PFSK-1 (cell line): ENCODE measurements around the gene AJUBA.

Experiments
- FOXP2 ChIP-seq: optimal IDR thresholded peaks from 2 replicates; pipeline ENCODE3; 2011; ENCODE audit warnings: borderline replicate concordance, control low read depth, inconsistent platforms; ENCODE audit not compliant: insufficient read depth; ENCODE audit errors: extremely low read length, extremely low read depth
- POLR2AphosphoS5 ChIP-seq: IDR thresholded peaks from 2 replicates; pipeline ENCODE4 v1.6.1; 2012; ENCODE audit warnings: low read depth, mild to moderate bottlenecking, control low read depth, low read length, moderate library complexity
- SIN3A ChIP-seq: IDR thresholded peaks from 2 replicates; pipeline ENCODE4 v1.6.1; 2012; ENCODE audit warnings: mild to moderate bottlenecking, low read length, moderate library complexity, borderline replicate concordance; ENCODE audit not compliant: insufficient read depth
- TAF1 ChIP-seq: IDR thresholded peaks from 2 replicates; pipeline ENCODE4 v1.6.1; 2012; ENCODE audit warnings: low read length, control low read depth, borderline replicate concordance; ENCODE audit not compliant: insufficient read depth
- TF ChIP-seq, protein P1 (sequence below), 2 experiments: IDR thresholded peaks; 2 replicates each; pipeline versions ENCODE4 v1.6.1 to v1.8.0; 2011 to 2012; ENCODE audit warnings: low read depth in 2 of 2, low read length in 2 of 2, control low read depth in 1 of 2, inconsistent platforms in 1 of 2, mild to moderate bottlenecking in 1 of 2, moderate library complexity in 1 of 2; ENCODE audit not compliant: insufficient read depth in 1 of 2

AJUBA gene

DNA sequence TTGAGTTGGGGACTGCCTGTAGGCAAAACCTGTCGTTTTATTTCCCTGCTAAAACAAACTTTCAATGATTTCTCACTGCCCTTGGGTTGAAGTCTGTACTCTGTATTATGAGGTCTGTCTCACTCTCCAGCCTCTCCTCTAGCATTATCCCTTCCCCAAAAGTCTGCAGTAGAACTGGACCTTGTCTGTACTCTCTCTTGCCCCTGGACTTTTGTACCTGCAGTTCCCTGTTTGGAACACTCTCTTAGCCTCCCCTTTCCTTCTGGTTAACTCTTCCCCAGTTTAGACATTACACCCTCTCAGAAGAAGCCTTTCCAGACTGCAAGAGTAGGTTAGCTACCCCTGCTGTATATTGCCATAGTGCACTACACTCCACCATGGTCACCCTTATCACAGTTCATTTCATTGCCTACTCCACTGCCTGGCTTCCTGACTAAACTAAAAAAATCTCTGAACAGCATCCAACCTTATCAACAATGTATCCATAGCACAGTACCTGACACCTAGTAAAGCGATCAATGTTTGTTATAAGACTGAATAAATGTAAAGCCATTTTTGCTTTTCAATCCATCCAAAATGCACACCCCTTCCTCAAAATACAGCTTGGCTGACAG is 3.6 kb upstream of the AJUBA start:
- TF ChIP-seq POLR2AphosphoS5: no peak
- TF ChIP-seq SIN3A: no peak
- no peak for TF ChIP-seq TAF1
- TF ChIP-seq FOXP2: no peak
- TF ChIP-seq, protein P1, sequence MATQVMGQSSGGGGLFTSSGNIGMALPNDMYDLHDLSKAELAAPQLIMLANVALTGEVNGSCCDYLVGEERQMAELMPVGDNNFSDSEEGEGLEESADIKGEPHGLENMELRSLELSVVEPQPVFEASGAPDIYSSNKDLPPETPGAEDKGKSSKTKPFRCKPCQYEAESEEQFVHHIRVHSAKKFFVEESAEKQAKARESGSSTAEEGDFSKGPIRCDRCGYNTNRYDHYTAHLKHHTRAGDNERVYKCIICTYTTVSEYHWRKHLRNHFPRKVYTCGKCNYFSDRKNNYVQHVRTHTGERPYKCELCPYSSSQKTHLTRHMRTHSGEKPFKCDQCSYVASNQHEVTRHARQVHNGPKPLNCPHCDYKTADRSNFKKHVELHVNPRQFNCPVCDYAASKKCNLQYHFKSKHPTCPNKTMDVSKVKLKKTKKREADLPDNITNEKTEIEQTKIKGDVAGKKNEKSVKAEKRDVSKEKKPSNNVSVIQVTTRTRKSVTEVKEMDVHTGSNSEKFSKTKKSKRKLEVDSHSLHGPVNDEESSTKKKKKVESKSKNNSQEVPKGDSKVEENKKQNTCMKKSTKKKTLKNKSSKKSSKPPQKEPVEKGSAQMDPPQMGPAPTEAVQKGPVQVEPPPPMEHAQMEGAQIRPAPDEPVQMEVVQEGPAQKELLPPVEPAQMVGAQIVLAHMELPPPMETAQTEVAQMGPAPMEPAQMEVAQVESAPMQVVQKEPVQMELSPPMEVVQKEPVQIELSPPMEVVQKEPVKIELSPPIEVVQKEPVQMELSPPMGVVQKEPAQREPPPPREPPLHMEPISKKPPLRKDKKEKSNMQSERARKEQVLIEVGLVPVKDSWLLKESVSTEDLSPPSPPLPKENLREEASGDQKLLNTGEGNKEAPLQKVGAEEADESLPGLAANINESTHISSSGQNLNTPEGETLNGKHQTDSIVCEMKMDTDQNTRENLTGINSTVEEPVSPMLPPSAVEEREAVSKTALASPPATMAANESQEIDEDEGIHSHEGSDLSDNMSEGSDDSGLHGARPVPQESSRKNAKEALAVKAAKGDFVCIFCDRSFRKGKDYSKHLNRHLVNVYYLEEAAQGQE (IDR thresholded peaks at IDR 0.05; ENCODE audit: insufficient read depth in 1 of 2, low read depth in 2 of 2, low read length in 2 of 2): no peak

DNA sequence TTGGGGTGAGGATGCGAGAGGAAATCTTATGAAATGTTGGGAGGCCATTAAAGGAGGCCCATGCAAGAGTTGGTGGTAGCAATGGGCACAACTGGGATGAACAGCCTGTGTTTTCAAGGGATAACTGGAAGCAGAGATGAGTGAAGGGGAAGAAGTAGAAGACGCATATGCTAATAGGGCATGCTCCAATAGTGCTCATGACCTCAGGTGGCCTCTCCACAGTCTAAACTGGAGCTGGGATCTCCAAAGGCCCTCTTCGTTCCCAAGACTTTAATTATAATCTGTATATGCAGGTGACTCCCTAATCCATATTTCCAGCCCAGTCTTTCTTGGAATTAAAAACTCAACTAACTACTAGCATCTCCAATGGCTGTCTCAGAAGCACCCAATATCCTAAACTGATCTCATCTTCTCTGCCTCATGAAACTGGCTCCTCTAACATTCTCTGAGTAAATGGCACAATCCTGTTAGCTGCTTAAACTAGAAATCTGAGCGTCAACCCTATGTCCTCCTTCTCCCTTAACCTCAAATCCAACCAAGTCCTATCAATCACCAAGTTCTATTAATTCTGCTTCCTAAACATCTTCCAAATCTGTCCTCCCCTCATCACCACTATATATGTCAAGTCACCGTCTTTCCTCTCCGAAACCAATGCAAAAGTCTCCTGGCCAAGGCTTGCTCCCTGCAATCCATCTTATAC is 2.8 kb upstream of the AJUBA start:
- TF ChIP-seq TAF1 (no peak), FOXP2 (no peak), POLR2AphosphoS5 (no peak), SIN3A (no peak)
- TF ChIP-seq, protein P1 (IDR thresholded peaks at IDR 0.05; ENCODE audit: insufficient read depth in 1 of 2, low read depth in 2 of 2, low read length in 2 of 2): no peak

DNA sequence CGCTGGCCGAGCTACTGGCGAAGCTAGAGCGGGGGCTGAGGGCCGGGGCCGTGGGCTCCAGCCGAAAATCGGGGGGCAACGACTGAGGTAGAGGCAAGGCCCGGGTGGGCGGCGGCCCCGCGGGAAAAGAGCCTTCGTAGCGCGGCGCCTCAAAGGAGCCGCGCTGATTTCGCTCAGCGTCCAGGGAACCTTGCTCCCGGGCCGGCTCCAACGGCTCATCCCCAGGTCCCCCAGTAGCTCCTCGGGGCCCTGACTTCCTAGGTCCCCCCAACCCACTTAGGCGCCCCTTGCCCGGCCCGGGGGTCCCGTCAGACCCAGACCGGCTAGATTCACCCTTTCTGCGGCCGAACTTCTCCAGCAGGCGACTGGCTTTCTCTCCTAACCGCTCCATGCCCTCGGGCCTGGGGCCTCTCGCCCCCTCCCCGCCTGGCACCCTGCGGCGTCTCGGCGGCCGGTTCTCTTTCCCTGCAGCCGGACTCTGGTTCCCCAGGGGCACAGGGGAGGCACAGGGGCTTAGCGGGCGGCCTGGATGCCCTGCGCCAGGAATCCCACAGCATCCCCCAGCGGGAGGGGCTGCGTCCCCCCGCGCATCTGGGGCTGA is 375 bp downstream of the AJUBA start:
- TF ChIP-seq SIN3A (no peak), POLR2AphosphoS5 (no peak)

DNA sequence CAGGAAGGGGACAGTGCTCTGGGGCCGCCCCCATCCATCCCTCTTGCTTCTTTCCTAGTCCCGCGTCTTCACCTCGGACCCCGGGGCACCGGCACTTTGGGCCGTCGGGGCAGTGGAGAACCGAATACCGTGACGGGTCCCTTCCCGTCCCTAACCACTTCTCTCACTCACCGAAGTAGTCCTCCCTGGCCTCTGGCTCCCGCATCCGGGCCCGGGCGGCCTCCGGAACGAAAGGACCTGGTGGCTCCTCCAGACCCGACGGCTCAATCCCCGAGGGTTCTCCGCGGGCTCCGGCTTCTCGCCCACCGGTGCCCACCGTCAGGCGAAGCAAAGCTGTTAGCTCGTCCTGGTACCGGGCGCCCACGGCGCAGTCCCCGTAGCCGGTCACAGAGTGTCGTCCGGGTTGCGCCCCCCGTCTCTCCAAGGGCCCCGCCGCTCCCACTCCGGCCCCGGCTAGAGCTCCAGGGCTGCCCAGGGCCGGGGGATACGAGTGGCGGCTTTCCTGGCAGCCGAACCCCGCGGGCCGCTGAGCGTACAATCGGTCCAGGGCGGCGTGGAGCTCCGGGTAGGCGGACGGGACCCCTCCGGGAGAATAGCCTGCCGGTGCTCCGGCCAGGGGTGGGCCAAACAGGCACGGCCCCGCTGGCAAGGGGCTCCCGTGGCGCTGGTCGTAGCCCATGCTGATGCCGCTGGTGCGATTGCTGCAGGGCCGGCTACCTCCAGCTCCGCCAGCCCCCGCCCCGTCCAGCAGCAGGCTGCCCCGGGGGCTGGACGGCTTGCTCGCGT is 1.1 kb downstream of the AJUBA start:
- no peak for TF ChIP-seq SIN3A
- no peak for TF ChIP-seq TAF1
- no peak for TF ChIP-seq FOXP2

DNA sequence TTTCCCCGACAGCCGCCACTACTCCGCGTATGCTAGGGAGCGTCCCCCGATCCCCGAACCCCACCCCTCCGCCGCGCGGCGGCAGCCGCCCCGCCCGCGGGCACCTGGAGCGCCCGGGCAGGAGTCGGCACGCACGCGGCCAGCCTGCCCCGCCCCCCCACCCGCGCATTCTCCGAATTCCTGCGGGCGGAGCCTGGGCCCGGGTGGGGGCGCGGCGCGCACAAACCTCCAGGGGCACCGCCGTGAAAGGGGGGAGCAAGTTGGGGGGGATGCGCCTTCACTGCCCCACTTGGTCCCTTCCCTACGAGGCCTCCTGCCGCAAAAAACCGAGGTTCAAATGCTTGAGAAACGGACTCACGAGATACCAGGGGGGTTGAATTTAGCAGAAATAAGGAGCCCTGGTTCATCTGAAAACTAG is 1.7 kb downstream of the AJUBA start:
- TF ChIP-seq FOXP2 (no peak), TAF1 (no peak), POLR2AphosphoS5 (no peak)
- TF ChIP-seq, protein P1 (IDR thresholded peaks at IDR 0.05; ENCODE audit: insufficient read depth in 1 of 2, low read depth in 2 of 2, low read length in 2 of 2): no peak
